GM23338 (cell line): ENCODE data around the gene DDX25. TPM values are rescaled to one million over a fixed set of nuclear protein-coding genes. Genes with fewer than 3 reads are reported as not detected.

Source experiments
- ATAC-seq: fragments of 200-7000 bp; cut with Tn5 transposase; 3 replicates; pipeline ENCODE4 v1.9.1; 2020
- DNase-seq: peaks from one replicate; pipeline ENCODE4 v3.0.0-alpha.2; 2015; ENCODE audit warnings: low spot score
- H2AFZ ChIP-seq: fragments of 200-600 bp; sonication (generic); 2 replicates; pipeline ENCODE4 v1.8.0; 2016; ENCODE audit warnings: antibody characterized with exemption, mild to moderate bottlenecking, moderate library complexity
- H3F3A ChIP-seq: fragments of 200-600 bp; sonication (generic); replicated peaks from 2 replicates; pipeline ENCODE4 v1.8.0; 2017; ENCODE audit warnings: antibody characterized with exemption, mixed run types, low read depth
- H3K27ac ChIP-seq: fragments of 200-600 bp; sonication (generic); 2 replicates; pipeline ENCODE4 v1.6.1; 2016; ENCODE audit warnings: low read depth
- H3K27me3 ChIP-seq: fragments of 200-600 bp; sonication (generic); 2 replicates; pipeline ENCODE4 v1.8.0; 2016; ENCODE audit warnings: mild to moderate bottlenecking, mixed run types, moderate library complexity; ENCODE audit not compliant: insufficient read depth
- H3K36me3 ChIP-seq: fragments of 200-600 bp; sonication (generic); 2 replicates; pipeline ENCODE4 v1.8.0; 2016; ENCODE audit warnings: mild to moderate bottlenecking; ENCODE audit not compliant: insufficient read depth
- H3K4me1 ChIP-seq: fragments of 200-600 bp; sonication (generic); 2 replicates; pipeline ENCODE4 v1.8.0; 2016; ENCODE audit warnings: mild to moderate bottlenecking, moderate library complexity; ENCODE audit not compliant: insufficient read depth
- H3K4me2 ChIP-seq: fragments of 200-600 bp; sonication (generic); 2 replicates; pipeline ENCODE4 v1.7.1; 2017; ENCODE audit warnings: mixed run types
- H3K4me3 ChIP-seq: fragments of 200-600 bp; sonication (generic); 2 replicates; pipeline ENCODE4 v1.6.1; 2016; ENCODE audit warnings: mixed run types
- H3K79me2 ChIP-seq: fragments of 200-600 bp; sonication (generic); replicated peaks from 2 replicates; pipeline ENCODE4 v1.8.0; 2017; ENCODE audit warnings: mild to moderate bottlenecking; ENCODE audit not compliant: insufficient read depth
- H3K9me2 ChIP-seq: fragments of 200-600 bp; sonication (generic); 2 replicates; pipeline ENCODE4 v1.8.0; 2017; ENCODE audit not compliant: insufficient read depth
- H4K20me1 ChIP-seq: fragments of 200-600 bp; sonication (generic); replicated peaks from 2 replicates; pipeline ENCODE4 v1.8.0; 2017; ENCODE audit warnings: mild to moderate bottlenecking; ENCODE audit not compliant: insufficient read depth
- H3K27ac Mint-ChIP-seq: 2 replicates; pipeline ENCODE4 v1.8.0; 2020; ENCODE audit warnings: inconsistent platforms, mild to moderate bottlenecking, moderate library complexity, mixed read lengths
- H3K27me3 Mint-ChIP-seq: 3 replicates; pipeline ENCODE4 v1.8.0; 2022; ENCODE audit warnings: low read depth, mild to moderate bottlenecking, moderate library complexity, mixed read lengths, inconsistent platforms; ENCODE audit not compliant: insufficient read depth, poor library complexity
- H3K36me3 Mint-ChIP-seq: 3 replicates; pipeline ENCODE4 v1.8.0; 2021; ENCODE audit warnings: low read depth, mild to moderate bottlenecking, inconsistent platforms, moderate library complexity, mixed read lengths
- H3K4me1 Mint-ChIP-seq: 3 replicates; pipeline ENCODE4 v1.8.0; 2020; ENCODE audit warnings: mild to moderate bottlenecking, inconsistent platforms, mixed read lengths
- H3K4me3 Mint-ChIP-seq: 3 replicates; pipeline ENCODE4 v1.8.0; 2021; ENCODE audit warnings: moderate library complexity, mild to moderate bottlenecking, inconsistent platforms, mixed read lengths
- H3K9me3 Mint-ChIP-seq: 3 replicates; pipeline ENCODE4 v1.8.0; 2020; ENCODE audit warnings: moderate library complexity, mild to moderate bottlenecking, inconsistent platforms, mixed read lengths
- CREB1 ChIP-seq: fragments of 250-450 bp; sonication (Bioruptor Pico); IDR thresholded peaks from 2 replicates; pipeline ENCODE4 v1.5.0; 2020; ENCODE audit warnings: low read depth, mild to moderate bottlenecking, moderate library complexity
- EZH2 ChIP-seq: fragments of 200-600 bp; sonication (generic); IDR thresholded peaks from one replicate; pipeline ENCODE4 v1.8.0; 2017; ENCODE audit warnings: antibody characterized with exemption, mild to moderate bottlenecking, low read depth; ENCODE audit not compliant: unreplicated experiment
- EZH2phosphoT487 ChIP-seq: fragments of 200-600 bp; sonication (generic); IDR thresholded peaks from one replicate; pipeline ENCODE4 v1.8.1; 2018; ENCODE audit warnings: antibody characterized with exemption; ENCODE audit not compliant: unreplicated experiment
- JUNB ChIP-seq: IDR thresholded peaks from one replicate; pipeline ENCODE4 v1.6.1; 2016; ENCODE audit warnings: antibody characterized with exemption; ENCODE audit not compliant: unreplicated experiment
- NANOG ChIP-seq: IDR thresholded peaks from 2 replicates; pipeline ENCODE4 v1.6.1; 2016; ENCODE audit warnings: antibody characterized with exemption, borderline replicate concordance
- POLR2AphosphoS5 ChIP-seq: IDR thresholded peaks from 2 replicates; pipeline ENCODE4 v1.6.1; 2016; ENCODE audit warnings: antibody characterized with exemption, low read depth
- STAT1 ChIP-seq: IDR thresholded peaks from one replicate; pipeline ENCODE4 v1.6.1; 2016; ENCODE audit warnings: antibody characterized with exemption; ENCODE audit not compliant: unreplicated experiment
- ZNF114 ChIP-seq: fragments of 250-450 bp; sonication (Bioruptor Pico); IDR thresholded peaks from 2 replicates; pipeline ENCODE4 v1.5.0; 2020; ENCODE audit warnings: mild to moderate bottlenecking, moderate library complexity
- ZNF331 ChIP-seq: fragments of 250-450 bp; sonication (Bioruptor Pico); IDR thresholded peaks from 2 replicates; pipeline ENCODE4 v1.5.0; 2020; ENCODE audit warnings: low read depth, mild to moderate bottlenecking, moderate library complexity
- polyA plus RNA-seq: library from polyadenylated mRNA; unstranded; fragments of >200 nt; fragmentation: Nextera tagmentation; extraction: Ambion mirVana; gene quantifications from 2 replicates; pipeline ENCODE4 v1.2.1, GENCODE V29; 2016
- total RNA-seq: library from RNA; depleted of rRNA; stranded (reverse); fragments of >200 nt; shearing (Covaris generic); gene quantifications from 2 replicates; pipeline ENCODE4 v1.2.3, GENCODE V29; 2014
- TF ChIP-seq, protein P1 (sequence below): IDR thresholded peaks from one replicate; pipeline ENCODE4 v1.6.1; 2018; ENCODE audit warnings: antibody characterized with exemption; ENCODE audit not compliant: unreplicated experiment
- TF ChIP-seq, protein P2 (sequence below): IDR thresholded peaks from 2 replicates; pipeline ENCODE4 v1.6.1; 2016; ENCODE audit warnings: antibody characterized with exemption
- TF ChIP-seq, protein P3 (sequence below): fragments of 250-450 bp; sonication (Bioruptor Pico); IDR thresholded peaks from 2 replicates; pipeline ENCODE4 v1.5.0; 2020; ENCODE audit warnings: mild to moderate bottlenecking, moderate library complexity
- TF ChIP-seq, protein P4 (sequence below), 2 experiments: fragments of 200-600 bp in 1 of 2; sonication (generic) in 1 of 2; conservative IDR thresholded peaks; 2 replicates each; pipeline versions ENCODE4 v1.5.1 to v1.6.1; 2016 to 2017; ENCODE audit warnings: antibody characterized with exemption in 2 of 2, low read depth in 2 of 2, mild to moderate bottlenecking in 2 of 2, moderate library complexity in 1 of 2

DDX25 gene
- total and polyA plus RNA-seq, 2 experiments from 2014 or later: 20.6 to 23.6 TPM

GRCh38 chr11:125902927-125903710 is 1.2 kb upstream of the DDX25 start, which contains the start of gene PUS3:
TSS of gene PUS3 (minus strand) at chr11:125903206. CDS start at chr11:125896284, 6,922 bp downstream.
- ATAC-seq (peak; percentile 84), DNase-seq (peak; percentile 96)
- Mint-ChIP-seq H3K4me1 (peaks cover 12% of the 10 kb centered on the region), H3K4me3 (peak within 1 kb of the TSS; percentile 99), H3K27ac (peak within 1 kb of the TSS; percentile 81), H3K36me3 (peaks cover 38% of the 10 kb centered on the region), H3K27me3 (peaks cover 20% of the 10 kb centered on the region), H3K9me3 (no peaks in the 10 kb centered on the region; the same call in 1 of the 3 replicates)
- peaks cover 44% of the 10 kb centered on the region for H3K79me2 ChIP-seq
- no peaks in the 10 kb centered on the region for H3K4me1 ChIP-seq
- H2AFZ ChIP-seq: peak within 1 kb of the TSS; percentile 99
- H3K9me2 ChIP-seq: no peaks in the 10 kb centered on the region
- peak within 1 kb of the TSS; percentile 20; the same call in 1 of the 2 replicates for H3K27ac ChIP-seq
- peaks cover 19% of the 10 kb centered on the region for H3K27me3 ChIP-seq
- peaks cover 17% of the 10 kb centered on the region; the same call in 1 of the 2 replicates for H4K20me1 ChIP-seq
- H3K4me3 ChIP-seq: peak within 1 kb of the TSS; percentile 88
- H3K4me2 ChIP-seq: peak within 1 kb of the TSS; percentile 89
- peaks cover 17% of the 10 kb centered on the region for H3K36me3 ChIP-seq
- TF ChIP-seq STAT1 (no peak), JUNB (no peak), EZH2 (no peak), POLR2AphosphoS5 (peak; percentile 92), ZNF114 (CRISPR knock-in tag) (no peak), NANOG (no peak), CREB1 (CRISPR knock-in tag) (peak; percentile 77), EZH2phosphoT487 (no peak), ZNF331 (CRISPR knock-in tag) (no peak)
- TF ChIP-seq, protein P1, sequence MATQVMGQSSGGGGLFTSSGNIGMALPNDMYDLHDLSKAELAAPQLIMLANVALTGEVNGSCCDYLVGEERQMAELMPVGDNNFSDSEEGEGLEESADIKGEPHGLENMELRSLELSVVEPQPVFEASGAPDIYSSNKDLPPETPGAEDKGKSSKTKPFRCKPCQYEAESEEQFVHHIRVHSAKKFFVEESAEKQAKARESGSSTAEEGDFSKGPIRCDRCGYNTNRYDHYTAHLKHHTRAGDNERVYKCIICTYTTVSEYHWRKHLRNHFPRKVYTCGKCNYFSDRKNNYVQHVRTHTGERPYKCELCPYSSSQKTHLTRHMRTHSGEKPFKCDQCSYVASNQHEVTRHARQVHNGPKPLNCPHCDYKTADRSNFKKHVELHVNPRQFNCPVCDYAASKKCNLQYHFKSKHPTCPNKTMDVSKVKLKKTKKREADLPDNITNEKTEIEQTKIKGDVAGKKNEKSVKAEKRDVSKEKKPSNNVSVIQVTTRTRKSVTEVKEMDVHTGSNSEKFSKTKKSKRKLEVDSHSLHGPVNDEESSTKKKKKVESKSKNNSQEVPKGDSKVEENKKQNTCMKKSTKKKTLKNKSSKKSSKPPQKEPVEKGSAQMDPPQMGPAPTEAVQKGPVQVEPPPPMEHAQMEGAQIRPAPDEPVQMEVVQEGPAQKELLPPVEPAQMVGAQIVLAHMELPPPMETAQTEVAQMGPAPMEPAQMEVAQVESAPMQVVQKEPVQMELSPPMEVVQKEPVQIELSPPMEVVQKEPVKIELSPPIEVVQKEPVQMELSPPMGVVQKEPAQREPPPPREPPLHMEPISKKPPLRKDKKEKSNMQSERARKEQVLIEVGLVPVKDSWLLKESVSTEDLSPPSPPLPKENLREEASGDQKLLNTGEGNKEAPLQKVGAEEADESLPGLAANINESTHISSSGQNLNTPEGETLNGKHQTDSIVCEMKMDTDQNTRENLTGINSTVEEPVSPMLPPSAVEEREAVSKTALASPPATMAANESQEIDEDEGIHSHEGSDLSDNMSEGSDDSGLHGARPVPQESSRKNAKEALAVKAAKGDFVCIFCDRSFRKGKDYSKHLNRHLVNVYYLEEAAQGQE: peak; percentile 72
- TF ChIP-seq, protein P2, sequence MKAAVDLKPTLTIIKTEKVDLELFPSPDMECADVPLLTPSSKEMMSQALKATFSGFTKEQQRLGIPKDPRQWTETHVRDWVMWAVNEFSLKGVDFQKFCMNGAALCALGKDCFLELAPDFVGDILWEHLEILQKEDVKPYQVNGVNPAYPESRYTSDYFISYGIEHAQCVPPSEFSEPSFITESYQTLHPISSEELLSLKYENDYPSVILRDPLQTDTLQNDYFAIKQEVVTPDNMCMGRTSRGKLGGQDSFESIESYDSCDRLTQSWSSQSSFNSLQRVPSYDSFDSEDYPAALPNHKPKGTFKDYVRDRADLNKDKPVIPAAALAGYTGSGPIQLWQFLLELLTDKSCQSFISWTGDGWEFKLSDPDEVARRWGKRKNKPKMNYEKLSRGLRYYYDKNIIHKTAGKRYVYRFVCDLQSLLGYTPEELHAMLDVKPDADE: peak; percentile 95
- TF ChIP-seq, protein P3, sequence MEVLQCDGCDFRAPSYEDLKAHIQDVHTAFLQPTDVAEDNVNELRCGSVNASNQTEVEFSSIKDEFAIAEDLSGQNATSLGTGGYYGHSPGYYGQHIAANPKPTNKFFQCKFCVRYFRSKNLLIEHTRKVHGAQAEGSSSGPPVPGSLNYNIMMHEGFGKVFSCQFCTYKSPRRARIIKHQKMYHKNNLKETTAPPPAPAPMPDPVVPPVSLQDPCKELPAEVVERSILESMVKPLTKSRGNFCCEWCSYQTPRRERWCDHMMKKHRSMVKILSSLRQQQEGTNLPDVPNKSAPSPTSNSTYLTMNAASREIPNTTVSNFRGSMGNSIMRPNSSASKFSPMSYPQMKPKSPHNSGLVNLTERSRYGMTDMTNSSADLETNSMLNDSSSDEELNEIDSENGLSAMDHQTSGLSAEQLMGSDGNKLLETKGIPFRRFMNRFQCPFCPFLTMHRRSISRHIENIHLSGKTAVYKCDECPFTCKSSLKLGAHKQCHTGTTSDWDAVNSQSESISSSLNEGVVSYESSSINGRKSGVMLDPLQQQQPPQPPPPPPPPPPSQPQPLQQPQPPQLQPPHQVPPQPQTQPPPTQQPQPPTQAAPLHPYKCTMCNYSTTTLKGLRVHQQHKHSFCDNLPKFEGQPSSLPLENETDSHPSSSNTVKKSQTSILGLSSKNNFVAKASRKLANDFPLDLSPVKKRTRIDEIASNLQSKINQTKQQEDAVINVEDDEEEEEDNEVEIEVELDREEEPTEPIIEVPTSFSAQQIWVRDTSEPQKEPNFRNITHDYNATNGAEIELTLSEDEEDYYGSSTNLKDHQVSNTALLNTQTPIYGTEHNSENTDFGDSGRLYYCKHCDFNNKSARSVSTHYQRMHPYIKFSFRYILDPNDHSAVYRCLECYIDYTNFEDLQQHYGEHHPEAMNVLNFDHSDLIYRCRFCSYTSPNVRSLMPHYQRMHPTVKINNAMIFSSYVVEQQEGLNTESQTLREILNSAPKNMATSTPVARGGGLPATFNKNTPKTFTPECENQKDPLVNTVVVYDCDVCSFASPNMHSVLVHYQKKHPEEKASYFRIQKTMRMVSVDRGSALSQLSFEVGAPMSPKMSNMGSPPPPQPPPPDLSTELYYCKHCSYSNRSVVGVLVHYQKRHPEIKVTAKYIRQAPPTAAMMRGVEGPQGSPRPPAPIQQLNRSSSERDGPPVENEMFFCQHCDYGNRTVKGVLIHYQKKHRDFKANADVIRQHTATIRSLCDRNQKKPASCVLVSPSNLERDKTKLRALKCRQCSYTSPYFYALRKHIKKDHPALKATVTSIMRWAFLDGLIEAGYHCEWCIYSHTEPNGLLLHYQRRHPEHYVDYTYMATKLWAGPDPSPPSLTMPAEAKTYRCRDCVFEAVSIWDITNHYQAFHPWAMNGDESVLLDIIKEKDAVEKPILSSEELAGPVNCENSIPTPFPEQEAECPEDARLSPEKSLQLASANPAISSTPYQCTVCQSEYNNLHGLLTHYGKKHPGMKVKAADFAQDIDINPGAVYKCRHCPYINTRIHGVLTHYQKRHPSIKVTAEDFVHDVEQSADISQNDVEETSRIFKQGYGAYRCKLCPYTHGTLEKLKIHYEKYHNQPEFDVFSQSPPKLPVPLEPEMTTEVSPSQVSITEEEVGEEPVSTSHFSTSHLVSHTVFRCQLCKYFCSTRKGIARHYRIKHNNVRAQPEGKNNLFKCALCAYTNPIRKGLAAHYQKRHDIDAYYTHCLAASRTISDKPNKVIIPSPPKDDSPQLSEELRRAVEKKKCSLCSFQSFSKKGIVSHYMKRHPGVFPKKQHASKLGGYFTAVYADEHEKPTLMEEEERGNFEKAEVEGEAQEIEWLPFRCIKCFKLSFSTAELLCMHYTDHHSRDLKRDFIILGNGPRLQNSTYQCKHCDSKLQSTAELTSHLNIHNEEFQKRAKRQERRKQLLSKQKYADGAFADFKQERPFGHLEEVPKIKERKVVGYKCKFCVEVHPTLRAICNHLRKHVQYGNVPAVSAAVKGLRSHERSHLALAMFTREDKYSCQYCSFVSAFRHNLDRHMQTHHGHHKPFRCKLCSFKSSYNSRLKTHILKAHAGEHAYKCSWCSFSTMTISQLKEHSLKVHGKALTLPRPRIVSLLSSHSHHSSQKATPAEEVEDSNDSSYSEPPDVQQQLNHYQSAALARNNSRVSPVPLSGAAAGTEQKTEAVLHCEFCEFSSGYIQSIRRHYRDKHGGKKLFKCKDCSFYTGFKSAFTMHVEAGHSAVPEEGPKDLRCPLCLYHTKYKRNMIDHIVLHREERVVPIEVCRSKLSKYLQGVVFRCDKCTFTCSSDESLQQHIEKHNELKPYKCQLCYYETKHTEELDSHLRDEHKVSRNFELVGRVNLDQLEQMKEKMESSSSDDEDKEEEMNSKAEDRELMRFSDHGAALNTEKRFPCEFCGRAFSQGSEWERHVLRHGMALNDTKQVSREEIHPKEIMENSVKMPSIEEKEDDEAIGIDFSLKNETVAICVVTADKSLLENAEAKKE (CRISPR knock-in tag): no peak
- TF ChIP-seq, protein P4, sequence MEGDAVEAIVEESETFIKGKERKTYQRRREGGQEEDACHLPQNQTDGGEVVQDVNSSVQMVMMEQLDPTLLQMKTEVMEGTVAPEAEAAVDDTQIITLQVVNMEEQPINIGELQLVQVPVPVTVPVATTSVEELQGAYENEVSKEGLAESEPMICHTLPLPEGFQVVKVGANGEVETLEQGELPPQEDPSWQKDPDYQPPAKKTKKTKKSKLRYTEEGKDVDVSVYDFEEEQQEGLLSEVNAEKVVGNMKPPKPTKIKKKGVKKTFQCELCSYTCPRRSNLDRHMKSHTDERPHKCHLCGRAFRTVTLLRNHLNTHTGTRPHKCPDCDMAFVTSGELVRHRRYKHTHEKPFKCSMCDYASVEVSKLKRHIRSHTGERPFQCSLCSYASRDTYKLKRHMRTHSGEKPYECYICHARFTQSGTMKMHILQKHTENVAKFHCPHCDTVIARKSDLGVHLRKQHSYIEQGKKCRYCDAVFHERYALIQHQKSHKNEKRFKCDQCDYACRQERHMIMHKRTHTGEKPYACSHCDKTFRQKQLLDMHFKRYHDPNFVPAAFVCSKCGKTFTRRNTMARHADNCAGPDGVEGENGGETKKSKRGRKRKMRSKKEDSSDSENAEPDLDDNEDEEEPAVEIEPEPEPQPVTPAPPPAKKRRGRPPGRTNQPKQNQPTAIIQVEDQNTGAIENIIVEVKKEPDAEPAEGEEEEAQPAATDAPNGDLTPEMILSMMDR (conservative IDR thresholded peaks at IDR 0.05; ENCODE audit: low read depth in 2 of 2): no peak
- peaks cover 15% of the 10 kb centered on the region; the same call in 1 of the 2 replicates for H3F3A ChIP-seq
